Measurements from ENCODE around the gene INPP4B.

The INPP4B gene

GRCh38 chr4:142846108-142846728, at the start of gene INPP4B:
Gene INPP4B (minus strand): TSS chr4:142846301.
- peak; percentile 35 for DNase-seq

GRCh38 chr4:142893012-142893411, 46.9 kb upstream of the INPP4B start:
- no peak for DNase-seq

GRCh38 chr4:142886566-142886965, 40.5 kb upstream of the INPP4B start:
- no peak for DNase-seq

GRCh38 chr4:142883040-142883832, 37.1 kb upstream of the INPP4B start:
- DNase-seq, result no peak

DNA sequence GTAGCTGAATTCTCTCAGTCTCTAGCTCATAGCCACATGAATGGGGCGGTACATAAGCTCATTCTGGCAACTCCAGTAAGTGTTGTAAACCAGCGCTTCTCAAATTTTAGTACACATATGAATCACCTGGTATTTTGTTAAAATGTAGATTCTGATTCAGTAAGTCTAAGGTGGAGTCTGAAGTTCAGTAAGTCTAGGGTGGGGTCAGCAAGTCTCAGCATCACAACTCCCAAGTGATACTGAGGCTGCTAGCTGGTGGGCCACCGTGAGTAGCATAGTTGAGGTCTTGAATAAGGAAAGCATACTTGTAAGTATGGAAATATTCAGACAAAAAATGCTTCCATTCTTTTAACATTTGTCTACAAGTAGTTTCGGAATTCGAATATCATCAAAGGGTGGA, 36.1 kb upstream of the INPP4B start:
- DNase-seq, result no peak

- no peak for DNase-seq
These were observed 35.2 kb upstream of the INPP4B start for GRCh38 chr4:142881331-142881730.

- DNase-seq, result no peak
These were observed 29.0 kb upstream of the INPP4B start for GRCh38 chr4:142875117-142875516.

DNA sequence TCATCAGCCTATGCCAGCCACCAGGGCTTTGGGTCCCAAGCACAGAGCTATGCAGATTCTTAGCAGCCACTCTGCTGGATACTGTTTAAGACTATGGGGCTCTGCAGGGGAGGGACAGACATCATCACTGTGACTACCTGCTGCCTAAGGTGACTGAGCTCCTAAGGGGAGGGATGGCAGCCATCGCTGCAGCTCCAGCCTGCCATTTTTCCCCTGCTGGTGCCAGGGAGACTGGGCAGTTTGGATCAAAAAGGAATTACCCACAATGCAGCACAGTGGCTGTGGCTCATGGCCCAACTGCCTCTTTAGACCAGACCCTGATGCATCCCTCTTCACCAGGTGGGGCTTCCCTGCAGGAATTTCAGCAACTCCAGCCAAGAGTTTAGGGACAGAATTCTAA, 28.6 kb upstream of the INPP4B start:
- DNase-seq, result no peak

DNA sequence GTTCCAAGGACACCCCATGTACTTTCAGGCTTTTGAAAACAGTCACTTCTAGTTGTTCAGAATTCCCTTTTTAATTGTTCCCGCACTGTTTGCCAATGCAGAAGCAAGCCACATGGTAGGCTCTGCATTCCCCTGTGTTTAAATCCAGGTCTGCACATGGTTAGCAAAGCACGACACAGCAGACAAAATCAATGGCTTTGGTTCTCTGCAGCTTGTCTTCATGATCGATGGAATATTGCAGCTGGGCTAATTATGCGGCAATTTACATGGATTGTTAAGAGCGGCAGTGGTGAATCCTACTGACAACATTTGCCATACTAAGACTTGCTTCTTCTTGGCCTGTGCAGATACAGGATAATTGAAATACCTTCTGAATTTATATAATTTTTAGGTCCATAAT, 20.6 kb upstream of the INPP4B start:
- DNase-seq, result no peak

- DNase-seq, result no peak
These were observed 15.2 kb upstream of the INPP4B start for GRCh38 chr4:142861351-142861750.

- DNase-seq, result no peak
These were observed 12.9 kb upstream of the INPP4B start for GRCh38 chr4:142858965-142859364.

- DNase-seq, result no peak
These were observed 12.3 kb upstream of the INPP4B start for GRCh38 chr4:142858446-142858845.

DNA sequence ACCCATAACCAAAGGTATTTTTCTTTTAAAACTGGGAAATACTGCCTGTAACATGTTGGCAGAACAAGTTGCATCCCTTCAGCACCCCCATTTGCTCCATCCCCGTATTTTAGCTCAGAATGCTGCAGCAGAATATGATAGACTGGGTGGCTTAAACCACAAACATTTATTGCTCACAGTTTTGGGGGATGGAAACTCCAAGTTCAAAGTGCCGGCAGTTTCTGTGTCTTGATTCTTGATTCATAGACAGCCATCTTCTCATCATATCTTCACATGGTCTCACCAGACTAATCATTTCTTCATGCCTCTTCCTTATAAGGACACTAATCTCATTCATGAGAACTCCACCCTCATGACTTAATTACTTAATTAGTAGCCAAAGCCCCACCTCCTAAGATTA, 10.5 kb upstream of the INPP4B start:
- no peak for DNase-seq

DNA sequence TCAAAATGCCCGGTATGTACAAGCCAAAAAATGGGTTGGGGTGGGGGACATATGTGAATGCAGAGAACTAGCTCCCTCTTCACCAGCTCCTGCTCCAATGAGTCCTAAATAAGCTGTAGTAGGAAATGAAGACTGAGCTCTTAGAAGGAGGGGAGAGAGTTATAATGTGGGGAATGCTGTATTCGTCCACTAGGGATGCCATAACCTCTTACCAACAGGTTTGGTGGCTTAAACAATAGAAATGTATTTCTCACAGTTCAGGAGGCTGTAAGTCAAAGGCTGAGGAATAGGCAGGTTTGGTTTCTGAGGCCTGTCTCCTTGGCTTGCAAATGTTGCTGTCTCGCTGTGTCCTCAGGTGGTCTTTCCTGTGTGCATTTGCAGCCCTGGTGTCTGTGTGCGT, 4.4 kb upstream of the INPP4B start:
- DNase-seq, result no peak

GRCh38 chr4:142846729-142847596, 862 bp upstream of the INPP4B start:
- DNase-seq, result peak; percentile 79

- no peak for DNase-seq
These were observed 601 bp downstream of the INPP4B start for GRCh38 chr4:142845293-142846107.

DNA sequence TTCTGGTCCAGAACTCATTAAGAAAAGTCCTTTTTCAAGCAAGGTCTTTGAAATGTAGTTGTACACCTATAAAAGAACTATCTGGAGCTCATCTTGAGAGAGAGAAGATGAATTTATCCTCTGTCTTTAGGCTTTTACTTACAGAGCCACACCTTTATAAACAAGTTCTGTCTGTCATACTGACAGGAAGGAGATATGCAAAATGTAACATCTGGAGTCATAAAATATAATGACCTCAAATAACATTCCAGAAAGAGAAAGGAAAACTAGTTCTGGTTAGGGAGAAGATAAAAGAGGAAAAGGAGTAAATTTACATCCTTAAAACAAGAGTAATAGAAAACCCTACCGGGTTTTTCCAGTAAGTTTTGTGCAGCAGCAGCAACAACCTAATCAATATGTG, 1.3 kb downstream of the INPP4B start:
- DNase-seq, result no peak

DNA sequence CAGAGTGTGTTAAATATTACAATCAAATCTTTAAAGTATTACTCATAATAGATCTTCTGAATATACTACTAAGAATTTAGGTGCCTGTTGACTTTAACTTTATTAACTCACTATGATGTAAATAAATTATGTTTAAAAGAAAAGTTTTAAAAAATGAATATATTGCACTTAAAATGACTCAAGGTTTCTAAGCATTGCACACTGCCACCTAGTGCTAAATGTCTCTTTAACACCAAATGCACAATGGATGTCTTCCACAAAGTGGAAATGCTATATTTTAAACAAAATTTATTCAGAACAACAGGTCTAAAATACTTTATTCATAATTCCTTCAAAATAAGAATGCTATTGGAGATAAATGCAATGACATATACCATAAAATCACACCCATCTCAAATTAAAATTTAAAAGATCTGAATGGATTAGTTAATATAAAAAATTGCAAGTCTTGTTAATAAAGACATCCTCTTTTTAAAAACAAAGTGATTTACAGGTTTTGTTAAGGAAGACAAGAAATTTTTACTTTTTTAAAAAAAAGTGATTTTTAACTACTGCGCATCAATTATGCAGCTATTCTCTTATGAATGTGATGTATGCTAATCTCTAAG, 5.5 kb downstream of the INPP4B start:
- DNase-seq, result peak; percentile 48

- DNase-seq, result no peak
These were observed 7.3 kb downstream of the INPP4B start for GRCh38 chr4:142838778-142839177.

DNA sequence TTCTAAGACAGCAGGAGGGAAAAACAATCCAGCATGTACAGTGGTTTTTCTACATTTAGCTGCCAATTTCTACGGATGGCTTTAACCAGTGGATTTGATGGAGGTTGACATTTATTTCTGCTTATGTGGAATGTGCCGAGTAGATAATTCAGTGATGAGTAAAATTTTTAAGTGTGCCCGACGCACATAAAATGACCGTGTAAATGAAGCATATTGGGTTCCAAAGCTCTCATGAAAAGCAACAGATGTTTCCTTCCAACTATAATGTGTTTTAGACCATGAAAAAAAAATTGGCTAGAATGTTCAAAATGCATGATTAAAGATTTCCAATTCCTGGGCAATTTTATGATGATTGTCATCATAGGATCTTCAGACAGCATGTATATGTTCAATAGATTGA, 14.1 kb downstream of the INPP4B start:
- DNase-seq, result no peak

- no peak for DNase-seq
These were observed 19.4 kb downstream of the INPP4B start for GRCh38 chr4:142826503-142827241.

- DNase-seq, result no peak
These were observed 21.7 kb downstream of the INPP4B start for GRCh38 chr4:142824368-142824767.

All from CD4-positive, alpha-beta T cell treated with Interleukin-17A for 1 hour (primary cell).